Neutrophil (primary cell): ENCODE data around the gene CECR2.
"Not testable (repeated sequence)": the region's sequence is repeated elsewhere in the genome, so short reads cannot be mapped to it uniquely, and the experiment has no call there.

Source experiments
- H3K27ac ChIP-seq: fragments of 200-600 bp; sonication (generic); 2 replicates; pipeline ENCODE4 v1.5.1; 2016; ENCODE audit warnings: mild to moderate bottlenecking, moderate library complexity
- H3K27me3 ChIP-seq: fragments of 200-600 bp; sonication (generic); 2 replicates; pipeline ENCODE4 v1.6.0; 2016; ENCODE audit warnings: mild to moderate bottlenecking
- H3K36me3 ChIP-seq: fragments of 200-600 bp; sonication (generic); 2 replicates; pipeline ENCODE4 v1.5.1; 2017
- H3K4me1 ChIP-seq, 2 experiments: fragments of 200-600 bp in 1 of 2; sonication (generic) in 1 of 2; 1 replicate in 1 of 2; 2 replicates in 1 of 2; pipeline versions ENCODE4 v1.5.1 to v1.6.1; 2013 to 2016; ENCODE audit warnings: low read depth in 1 of 2, low read length in 1 of 2, mild to moderate bottlenecking in 1 of 2, moderate library complexity in 1 of 2; ENCODE audit not compliant: control insufficient read depth in 1 of 2, insufficient read depth in 1 of 2
- H3K4me3 ChIP-seq, 2 experiments: fragments of 200-600 bp in 1 of 2; sonication (generic) in 1 of 2; 1 replicate in 1 of 2; 2 replicates in 1 of 2; pipeline ENCODE4 v1.5.1; 2013 to 2016; ENCODE audit warnings: low read depth in 1 of 2, low read length in 1 of 2, mild to moderate bottlenecking in 1 of 2, moderate library complexity in 1 of 2
- H3K9me3 ChIP-seq: fragments of 200-600 bp; sonication (generic); 2 replicates; pipeline ENCODE4 v1.5.1; 2016
- TF ChIP-seq, protein P1 (sequence below): fragments of 200-600 bp; sonication (generic); IDR thresholded peaks from 2 replicates; pipeline ENCODE4 v1.5.1; 2016; ENCODE audit warnings: antibody characterized with exemption

The CECR2 gene

DNA sequence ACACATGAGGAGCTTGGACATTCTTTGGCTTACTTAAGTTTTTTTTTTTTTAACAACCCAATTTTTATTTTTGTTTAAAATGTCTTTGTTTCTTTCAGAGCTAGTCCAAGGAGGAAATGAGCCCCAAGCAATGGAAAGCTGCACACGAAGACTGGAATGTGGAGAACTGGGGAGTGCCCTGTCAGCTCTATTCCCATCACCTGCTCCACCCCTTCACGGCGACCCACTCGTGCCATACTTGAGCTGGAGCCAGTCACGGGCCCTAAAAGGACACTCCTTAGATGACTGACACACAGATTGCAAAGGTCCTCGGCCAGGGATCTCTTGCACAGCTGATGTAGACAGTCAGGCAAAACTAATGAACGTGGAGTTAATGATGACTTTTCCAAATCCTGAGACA, 183.5 kb downstream of the CECR2 start:
- TF ChIP-seq, protein P1, sequence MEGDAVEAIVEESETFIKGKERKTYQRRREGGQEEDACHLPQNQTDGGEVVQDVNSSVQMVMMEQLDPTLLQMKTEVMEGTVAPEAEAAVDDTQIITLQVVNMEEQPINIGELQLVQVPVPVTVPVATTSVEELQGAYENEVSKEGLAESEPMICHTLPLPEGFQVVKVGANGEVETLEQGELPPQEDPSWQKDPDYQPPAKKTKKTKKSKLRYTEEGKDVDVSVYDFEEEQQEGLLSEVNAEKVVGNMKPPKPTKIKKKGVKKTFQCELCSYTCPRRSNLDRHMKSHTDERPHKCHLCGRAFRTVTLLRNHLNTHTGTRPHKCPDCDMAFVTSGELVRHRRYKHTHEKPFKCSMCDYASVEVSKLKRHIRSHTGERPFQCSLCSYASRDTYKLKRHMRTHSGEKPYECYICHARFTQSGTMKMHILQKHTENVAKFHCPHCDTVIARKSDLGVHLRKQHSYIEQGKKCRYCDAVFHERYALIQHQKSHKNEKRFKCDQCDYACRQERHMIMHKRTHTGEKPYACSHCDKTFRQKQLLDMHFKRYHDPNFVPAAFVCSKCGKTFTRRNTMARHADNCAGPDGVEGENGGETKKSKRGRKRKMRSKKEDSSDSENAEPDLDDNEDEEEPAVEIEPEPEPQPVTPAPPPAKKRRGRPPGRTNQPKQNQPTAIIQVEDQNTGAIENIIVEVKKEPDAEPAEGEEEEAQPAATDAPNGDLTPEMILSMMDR: no peak
- Histone ChIP-seq H3K27me3 (no peaks in the 10 kb centered on the region), H3K9me3 (no peaks in the 10 kb centered on the region), H3K4me3 (no peak overlapping the region), H3K36me3 (no peaks in the 10 kb centered on the region), H3K4me1 (no peaks in the 10 kb centered on the region), H3K27ac (no peak overlapping the region)

DNA sequence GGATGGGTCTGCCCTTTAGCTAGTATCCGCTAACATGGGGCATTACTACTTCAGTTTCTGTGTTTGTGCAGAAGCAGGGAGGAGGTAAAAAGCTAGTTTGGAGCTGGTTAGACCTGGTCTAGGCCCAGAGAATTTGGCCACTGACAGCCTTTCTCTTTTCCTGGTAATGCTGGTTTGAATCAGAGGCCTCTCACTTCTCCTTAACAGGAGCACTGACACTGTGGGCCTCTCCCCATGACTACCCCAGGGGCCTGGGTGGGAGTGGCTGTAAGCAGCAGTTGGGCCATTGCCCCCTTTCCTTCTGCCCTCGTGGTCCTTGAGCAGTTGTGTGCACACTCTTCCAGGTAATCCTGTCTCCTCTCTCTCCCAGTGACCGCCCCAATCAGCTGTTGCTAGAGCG, 185.6 kb downstream of the CECR2 start:
- no peaks in the 10 kb centered on the region for H3K36me3 ChIP-seq
- H3K27me3 ChIP-seq: no peaks in the 10 kb centered on the region
- H3K4me1 ChIP-seq: no peaks in the 10 kb centered on the region
- no peak overlapping the region for H3K27ac ChIP-seq
- H3K9me3 ChIP-seq: no peaks in the 10 kb centered on the region
- TF ChIP-seq, protein P1: no peak
- no peak overlapping the region for H3K4me3 ChIP-seq

DNA sequence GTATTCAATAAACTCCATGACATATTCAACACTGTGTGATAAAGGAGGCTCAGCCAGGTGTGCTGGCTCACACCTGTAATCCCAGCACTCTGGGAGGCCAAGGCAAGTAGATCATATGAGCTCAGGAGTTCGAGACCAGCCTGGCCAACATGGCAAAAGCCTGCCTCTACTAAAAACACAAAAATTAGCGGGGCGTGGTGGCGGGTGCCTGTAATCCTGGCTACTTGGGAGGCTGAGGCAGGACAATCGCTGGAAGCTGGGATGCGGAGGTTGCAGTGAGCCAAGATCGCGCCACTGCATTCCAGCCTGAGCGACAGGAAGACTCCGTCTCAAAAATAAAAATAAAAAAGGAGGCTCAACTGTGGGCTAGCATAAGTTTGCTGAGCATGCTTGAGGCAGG, 189.9 kb downstream of the CECR2 start:
- no peaks in the 10 kb centered on the region for H3K36me3 ChIP-seq
- H3K27ac ChIP-seq: no peak overlapping the region
- H3K4me1 ChIP-seq: no peaks in the 10 kb centered on the region
- H3K27me3 ChIP-seq: no peaks in the 10 kb centered on the region
- TF ChIP-seq, protein P1: no peak
- H3K9me3 ChIP-seq: no peaks in the 10 kb centered on the region
- no peak overlapping the region for H3K4me3 ChIP-seq

DNA sequence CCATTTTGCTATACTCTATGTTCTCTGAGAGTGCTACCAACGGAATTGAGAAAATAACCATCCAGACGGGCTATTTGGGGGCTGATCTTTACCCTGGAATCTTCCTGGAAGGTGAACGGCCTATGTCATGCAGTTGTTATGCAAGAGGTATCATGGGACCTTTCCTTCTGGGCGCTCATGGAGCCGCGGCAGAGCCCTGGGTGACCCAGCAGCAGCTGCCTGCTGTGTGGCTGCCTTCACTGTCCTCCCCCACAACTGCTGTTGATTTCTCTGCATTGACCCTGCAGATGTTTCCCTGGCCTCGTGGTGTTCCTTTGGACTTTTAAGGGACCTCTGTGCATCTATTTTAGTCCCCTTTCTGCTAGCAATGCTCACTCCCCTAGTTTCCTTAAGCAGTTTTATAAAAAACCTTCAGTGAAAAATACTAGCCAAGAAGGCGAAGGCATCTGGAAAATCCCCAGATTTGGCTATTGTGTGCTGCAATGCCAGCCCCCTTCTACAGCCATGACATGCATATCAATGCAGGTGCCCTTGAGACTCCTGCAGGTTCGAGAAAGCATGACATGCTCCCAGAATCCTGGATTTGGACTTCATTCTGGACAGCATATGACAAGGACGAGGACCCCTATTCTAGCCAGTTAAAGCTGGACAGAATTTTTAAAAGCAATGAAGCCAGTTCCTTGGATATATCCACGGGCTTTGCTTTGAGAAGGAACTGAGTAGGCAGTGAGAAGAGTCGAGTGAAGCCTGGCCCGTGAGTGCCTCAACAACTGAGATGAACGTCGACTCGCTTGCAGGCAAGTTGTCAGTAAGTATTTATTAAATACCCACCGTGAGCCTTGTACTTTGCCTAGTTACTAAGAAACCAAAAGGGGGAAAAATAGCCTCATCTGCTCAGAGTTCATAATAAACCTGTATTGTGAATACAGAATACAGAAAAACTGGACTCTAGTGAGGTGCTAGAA, 193.9 kb downstream of the CECR2 start, which contains the start of gene SLC25A18:
TSS of gene SLC25A18 (plus strand) at position 593 of the 965 bp plus-strand sequence. CDS start 16,447 bp downstream, outside the sequence.
- Histone ChIP-seq H3K4me1 (no peaks in the 10 kb centered on the region), H3K27me3 (no peaks in the 10 kb centered on the region), H3K36me3 (no peaks in the 10 kb centered on the region), H3K4me3 (no peak within 1 kb of the TSS), H3K27ac (no peak within 1 kb of the TSS), H3K9me3 (no peaks in the 10 kb centered on the region)
- TF ChIP-seq, protein P1: no peak

DNA sequence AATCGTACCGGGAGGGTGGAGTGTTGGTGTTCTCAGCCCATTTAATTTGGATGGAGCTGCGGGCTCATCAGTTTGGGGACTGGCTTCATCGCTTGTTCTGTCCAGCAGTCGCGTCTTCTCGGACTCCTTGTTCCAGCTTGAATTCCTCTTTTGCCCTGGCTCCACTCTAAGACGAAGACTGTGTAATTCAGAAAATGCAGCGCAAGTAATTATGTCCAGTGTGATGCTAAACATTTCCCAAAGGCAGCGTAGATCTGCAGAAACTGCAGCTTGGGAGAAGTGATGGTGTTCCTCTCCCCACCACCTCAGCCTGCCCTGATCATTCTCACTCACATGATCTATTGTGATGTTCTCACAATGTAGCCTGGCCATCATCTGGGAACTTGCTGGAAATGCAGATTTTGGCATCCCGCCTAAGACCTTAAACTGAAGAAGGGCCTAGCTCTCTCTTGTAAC, 194.7 kb downstream of the CECR2 start:
- Histone ChIP-seq H3K36me3 (no peaks in the 10 kb centered on the region), H3K27ac (no peak overlapping the region), H3K27me3 (no peaks in the 10 kb centered on the region), H3K4me3 (no peak overlapping the region), H3K4me1 (no peaks in the 10 kb centered on the region), H3K9me3 (no peaks in the 10 kb centered on the region)
- TF ChIP-seq, protein P1: no peak

DNA sequence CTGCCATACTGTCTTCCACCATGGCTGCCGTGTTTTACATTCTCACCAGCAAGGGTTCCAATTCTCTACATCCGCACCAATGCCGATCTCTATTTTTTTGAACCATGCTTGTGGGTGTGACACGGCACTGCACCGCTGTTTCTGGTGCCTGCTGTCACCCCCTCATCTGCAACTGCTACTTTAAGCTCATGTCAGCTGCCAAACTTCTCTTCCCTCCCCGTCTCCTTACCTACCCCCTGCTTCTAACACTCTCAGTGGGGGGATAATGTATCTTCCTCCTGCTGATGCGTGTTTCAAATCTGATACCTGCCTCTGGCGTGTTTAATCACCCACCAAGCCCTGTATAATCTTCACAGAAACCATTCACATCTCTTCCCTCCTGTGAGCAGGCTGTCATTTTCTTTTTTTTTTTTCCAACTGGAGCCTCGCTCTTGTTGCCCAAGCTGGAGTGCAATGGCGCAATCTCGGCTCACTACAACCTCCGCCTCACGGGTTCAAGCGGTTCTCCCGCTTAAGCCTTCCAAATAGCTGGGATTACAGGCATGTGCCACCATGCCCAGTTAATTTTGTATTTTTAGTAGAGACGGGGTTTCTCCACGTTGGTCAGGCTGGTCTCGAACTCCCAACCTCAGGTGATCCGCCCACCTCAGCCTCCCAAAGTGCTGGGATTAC, 196.9 kb downstream of the CECR2 start:
- H3K27me3 ChIP-seq, H3K27ac ChIP-seq, H3K9me3 ChIP-seq, H3K4me3 ChIP-seq, H3K4me1 ChIP-seq, H3K36me3 ChIP-seq: not testable (repeated sequence)
